HAP-1 (cell line): ENCODE data around the gene CAMK2N2.

Experiments used
- DNase-seq, 2 experiments: peaks; one replicate each; pipeline ENCODE4 v3.0.0-alpha.2; 2016 to 2020; ENCODE audit warnings: low spot score in 2 of 2
- H3K27me3 ChIP-seq: fragments of 250-450 bp; sonication (Bioruptor Pico); 2 replicates; pipeline ENCODE4 v1.5.1; 2020; ENCODE audit warnings: low read depth, mild to moderate bottlenecking, moderate library complexity
- H3K36me3 ChIP-seq: fragments of 250-450 bp; sonication (Bioruptor Pico); replicated peaks from 2 replicates; pipeline ENCODE4 v1.5.1; 2020; ENCODE audit warnings: mild to moderate bottlenecking
- H3K4me1 ChIP-seq: fragments of 250-450 bp; sonication (Bioruptor Pico); 2 replicates; pipeline ENCODE4 v1.5.1; 2020; ENCODE audit warnings: mild to moderate bottlenecking
- H3K4me3 ChIP-seq: fragments of 250-450 bp; sonication (Bioruptor Pico); 2 replicates; pipeline ENCODE4 v1.5.1; 2020; ENCODE audit warnings: mild to moderate bottlenecking, moderate library complexity
- H3K9me3 ChIP-seq: fragments of 250-450 bp; sonication (Bioruptor Pico); 2 replicates; pipeline ENCODE4 v1.5.1; 2020; ENCODE audit warnings: mild to moderate bottlenecking, moderate library complexity
- in situ Hi-C: fragments of 300-500 bp; cut with MboI; formaldehyde crosslinking; loops from 3 replicates; pipeline ENCODE4 v1.14.3; 2020; ENCODE audit warnings: low sequenced_read_pairs, inconsistent platforms, mixed read lengths

The CAMK2N2 gene

DNA sequence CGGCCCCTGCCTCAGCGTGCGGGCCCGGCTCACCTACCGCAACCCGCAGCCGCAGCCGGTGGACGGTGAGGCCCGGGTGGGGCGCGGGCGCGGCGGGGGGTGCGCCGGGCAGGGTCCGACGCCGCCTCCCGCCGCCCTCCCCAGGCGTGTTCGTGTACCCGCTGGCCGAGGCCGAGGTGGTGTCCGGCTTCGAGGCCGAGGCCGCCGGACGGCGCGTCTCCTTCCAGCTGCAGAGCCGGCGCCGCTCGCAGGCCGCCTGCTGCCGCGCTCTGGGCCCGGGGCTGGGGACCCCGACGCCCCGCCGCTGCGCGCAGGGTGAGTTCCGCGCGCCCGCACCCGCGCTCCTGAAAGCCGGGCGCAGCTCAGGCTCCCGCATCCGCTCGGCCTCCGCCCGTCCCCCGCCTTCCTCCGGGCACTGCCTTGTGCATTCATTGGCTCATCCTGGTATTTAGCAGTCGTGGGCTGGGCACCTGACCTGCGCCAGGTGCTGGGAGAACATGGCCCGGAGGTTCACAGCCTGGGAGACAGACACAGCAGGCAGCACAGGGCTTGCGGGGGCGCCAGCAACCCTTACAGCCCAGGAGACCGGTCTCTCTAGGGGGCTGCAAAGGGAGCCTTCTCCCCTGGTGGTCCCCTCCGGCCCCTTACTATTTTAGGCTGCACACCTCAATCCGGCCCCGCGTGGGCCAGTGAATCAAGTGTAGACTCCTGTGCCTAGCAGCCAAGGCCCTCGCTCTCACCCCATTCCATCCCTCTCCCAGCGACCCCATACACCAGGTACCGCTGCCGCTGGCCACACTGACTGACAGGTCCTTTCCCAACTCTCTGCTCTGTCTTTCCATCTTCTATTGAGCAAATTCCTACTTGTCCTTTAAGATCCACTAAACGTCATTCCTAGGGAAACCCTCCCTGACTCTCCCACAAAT is 30.5 kb downstream of the CAMK2N2 start:
- Histone ChIP-seq H3K4me3 (peak overlapping the region; percentile 63; the same call in 1 of the 2 replicates), H3K27me3 (peaks cover 4% of the 10 kb centered on the region)

DNA sequence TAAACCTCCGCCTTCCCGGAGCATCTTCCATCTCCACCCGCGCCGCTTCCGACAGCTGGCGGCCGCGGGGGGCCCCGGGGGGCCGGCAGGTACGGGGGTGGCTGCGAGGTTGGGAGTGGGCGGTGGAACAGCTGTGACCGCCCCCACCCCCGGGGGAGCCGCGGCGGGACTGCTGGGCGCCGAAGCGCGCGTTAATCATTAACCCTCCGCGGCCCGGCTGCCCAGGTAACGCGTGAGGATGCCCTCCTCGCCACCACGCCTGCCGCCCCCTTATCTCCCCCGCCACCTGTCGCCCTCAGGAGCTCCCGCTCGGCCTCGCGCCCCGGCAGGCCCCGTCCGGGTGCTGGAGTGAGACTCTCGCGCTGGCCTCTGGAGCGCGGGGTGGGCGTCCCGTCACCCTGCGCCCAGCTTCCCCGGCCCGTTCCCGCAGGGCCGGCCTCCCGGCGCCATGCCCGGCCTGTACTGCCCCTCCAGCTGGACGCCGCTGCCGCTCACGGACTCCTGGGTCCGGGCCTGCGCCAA is 31.2 kb downstream of the CAMK2N2 start:
- no peak for DNase-seq
- Histone ChIP-seq H3K4me3 (peak overlapping the region; percentile 63), H3K27me3 (peaks cover 6% of the 10 kb centered on the region), H3K4me1 (no peaks in the 10 kb centered on the region), H3K9me3 (no peaks in the 10 kb centered on the region), H3K36me3 (no peaks in the 10 kb centered on the region)
- in situ Hi-C loops, result no loop called here

More for the DNA sequence above, 30.5 kb downstream of the CAMK2N2 start:
- H3K4me1 ChIP-seq, result no peaks in the 10 kb centered on the region
- no peaks in the 10 kb centered on the region for H3K36me3 ChIP-seq
- DNase-seq, result no peak
- no peaks in the 10 kb centered on the region for H3K9me3 ChIP-seq
- in situ Hi-C loops, result no loop called here

DNA sequence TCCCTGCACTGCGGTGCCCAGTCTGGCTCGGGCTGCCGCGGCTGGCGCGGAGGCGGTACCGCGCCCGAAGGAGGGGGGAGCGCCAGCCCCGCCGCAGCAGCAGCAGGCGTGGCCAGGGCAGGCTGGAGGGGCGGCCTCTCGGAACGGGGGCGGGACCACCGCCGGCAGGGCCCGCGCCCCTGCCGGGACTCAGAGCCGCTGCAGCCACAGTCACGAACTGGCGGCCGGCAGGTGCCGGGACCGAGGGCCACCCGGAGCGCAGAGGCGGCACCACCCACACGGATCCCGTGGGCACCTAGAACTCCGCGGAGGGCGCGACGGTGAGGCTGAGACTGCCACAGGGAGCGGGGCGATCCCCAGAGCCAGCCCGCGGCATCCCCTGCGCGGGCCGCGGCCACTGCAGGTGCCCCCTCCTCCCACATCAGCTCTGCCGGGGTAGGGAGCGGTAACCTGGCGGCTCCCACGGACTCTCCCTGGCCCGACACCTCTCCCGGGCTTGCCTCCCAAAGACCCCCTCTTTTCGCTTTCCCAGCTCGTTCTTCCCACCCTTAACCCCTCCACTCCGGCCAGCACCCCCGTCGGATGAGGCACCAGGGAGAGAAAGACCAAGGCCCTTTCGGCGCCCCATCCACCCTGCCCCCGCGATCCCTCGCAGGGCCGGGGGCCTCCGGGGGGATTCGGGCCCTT is 31.8 kb downstream of the CAMK2N2 start, which contains the start of gene VWA5B2:
Gene VWA5B2 (plus strand): TSS at position 192 of the 687 bp plus-strand sequence. CDS start 944 bp downstream, outside the sequence.
- Histone ChIP-seq H3K9me3 (no peaks in the 10 kb centered on the region), H3K36me3 (no peaks in the 10 kb centered on the region), H3K27me3 (peaks cover 6% of the 10 kb centered on the region), H3K4me1 (no peaks in the 10 kb centered on the region), H3K4me3 (peak within 1 kb of the TSS; percentile 63)
- in situ Hi-C loops, result no loop called here
- DNase-seq, result peak; percentile 81 to 89

DNA sequence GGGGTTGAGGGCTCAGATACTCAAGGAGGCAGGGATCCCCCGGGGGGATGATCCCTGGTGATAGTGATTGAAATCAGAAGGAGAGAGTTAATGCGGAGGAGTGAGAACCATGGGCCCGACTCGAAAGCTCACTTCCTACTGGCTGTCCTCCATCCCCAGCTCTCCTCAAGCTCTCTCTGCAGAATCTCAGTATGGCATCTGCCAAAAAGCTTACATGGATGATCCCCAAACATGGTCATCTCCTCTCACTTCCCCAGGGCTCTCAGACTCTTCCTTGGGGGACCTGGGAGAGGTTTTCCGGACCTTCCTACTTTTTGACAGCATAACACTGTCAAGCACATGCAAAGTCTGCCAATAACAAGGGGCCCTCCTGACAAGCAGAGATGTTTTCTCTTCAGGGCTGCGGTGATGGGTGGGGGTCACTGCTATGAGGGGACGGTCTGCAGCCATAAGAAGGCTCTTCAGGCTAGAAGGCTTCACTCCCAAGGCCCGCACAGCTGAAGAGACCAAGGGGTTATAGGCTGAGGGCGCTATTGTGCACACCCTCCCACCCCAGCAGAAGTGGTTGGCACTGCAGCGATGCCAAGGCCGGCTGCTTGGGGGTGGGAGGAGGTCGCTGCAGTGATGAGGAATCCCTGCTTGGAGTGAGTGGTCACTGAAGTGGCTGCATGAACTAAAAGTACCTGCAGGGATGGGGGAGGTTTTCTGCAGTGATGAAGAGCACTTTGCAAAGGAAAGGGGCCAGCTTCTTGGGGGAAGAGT is 32.8 kb downstream of the CAMK2N2 start:
- in situ Hi-C loops, result no loop called here
- no peak overlapping the region for H3K4me3 ChIP-seq

DNA sequence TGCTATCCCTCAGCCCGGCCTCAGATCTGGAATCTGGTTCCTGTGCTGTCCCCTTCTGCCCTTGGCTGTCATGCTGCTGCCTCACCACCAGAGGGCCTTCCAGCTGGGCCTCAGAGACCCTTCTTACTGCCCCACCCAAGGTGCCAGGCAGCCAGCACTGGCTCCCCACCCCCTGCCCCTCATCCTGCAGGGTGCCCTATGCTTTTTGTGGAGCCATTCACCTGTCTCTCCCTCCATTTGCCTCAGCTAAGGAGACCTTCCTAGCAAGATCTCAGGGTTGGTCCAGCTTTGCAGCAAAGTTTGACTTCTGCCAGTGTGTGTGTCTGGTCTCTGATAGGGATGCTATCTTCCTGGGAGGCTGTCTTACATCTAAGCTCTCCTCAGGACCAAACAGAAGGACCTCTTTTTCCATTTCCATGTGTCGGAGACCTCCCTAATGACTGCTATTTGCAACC is 33.8 kb downstream of the CAMK2N2 start:
- in situ Hi-C loops, result no loop called here
- H3K9me3 ChIP-seq, result no peaks in the 10 kb centered on the region
- H3K4me3 ChIP-seq, result no peak overlapping the region
- H3K4me1 ChIP-seq, result no peaks in the 10 kb centered on the region
- peak; percentile 21 to 70 for DNase-seq
- H3K36me3 ChIP-seq, result no peaks in the 10 kb centered on the region
- peaks cover 6% of the 10 kb centered on the region for H3K27me3 ChIP-seq

More for the DNA sequence above, 32.8 kb downstream of the CAMK2N2 start:
- Histone ChIP-seq H3K27me3 (peaks cover 6% of the 10 kb centered on the region), H3K4me1 (no peaks in the 10 kb centered on the region), H3K9me3 (no peaks in the 10 kb centered on the region), H3K36me3 (no peaks in the 10 kb centered on the region)
- DNase-seq, result no peak

DNA sequence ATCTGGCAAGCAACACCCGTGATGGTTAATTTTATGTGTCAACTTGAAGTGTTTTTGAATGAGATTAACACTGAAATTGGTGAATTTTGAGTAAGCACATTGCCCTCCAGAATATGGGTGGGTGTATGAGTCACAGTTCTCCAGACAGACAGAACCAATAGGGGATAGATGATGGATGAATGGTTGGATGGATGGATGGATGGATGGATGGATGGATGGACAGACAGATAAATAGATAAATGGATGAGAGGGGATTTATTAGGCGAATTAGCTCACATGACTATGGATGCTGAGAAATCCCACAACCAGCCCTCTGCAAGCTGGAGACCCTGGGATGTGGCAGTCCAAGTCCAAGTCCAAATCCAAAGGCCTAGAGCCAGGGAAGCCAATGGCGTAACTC is 37.4 kb downstream of the CAMK2N2 start:
- Histone ChIP-seq H3K27me3 (peaks cover 2% of the 10 kb centered on the region; the same call in 1 of the 2 replicates), H3K4me1 (no peaks in the 10 kb centered on the region), H3K36me3 (no peaks in the 10 kb centered on the region), H3K9me3 (no peaks in the 10 kb centered on the region), H3K4me3 (no peak overlapping the region)
- no peak for DNase-seq
- in situ Hi-C loops, result no loop called here

DNA sequence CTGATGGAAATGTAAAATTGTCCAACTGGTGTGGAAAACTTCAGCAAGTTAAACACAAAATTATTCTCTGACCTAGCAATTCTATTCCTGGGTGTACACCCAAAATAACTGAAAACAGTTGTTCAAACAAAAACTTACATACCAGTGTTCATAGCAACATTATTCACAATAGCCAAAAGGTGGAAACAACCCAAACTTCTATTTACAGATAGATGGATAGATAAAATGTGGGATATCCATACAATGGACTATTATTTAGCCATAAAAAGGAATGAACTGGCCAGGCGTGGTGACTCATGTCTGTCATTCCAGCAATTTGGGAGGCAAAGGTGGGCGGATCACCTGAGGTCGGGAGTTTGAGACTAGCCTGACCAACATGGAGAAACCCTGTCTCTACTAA is 38.8 kb downstream of the CAMK2N2 start:
- Histone ChIP-seq H3K4me3 (no peak overlapping the region), H3K36me3 (no peaks in the 10 kb centered on the region), H3K4me1 (no peaks in the 10 kb centered on the region), H3K27me3 (peaks cover 2% of the 10 kb centered on the region; the same call in 1 of the 2 replicates), H3K9me3 (no peaks in the 10 kb centered on the region)
- DNase-seq, result no peak
- in situ Hi-C loops, result no loop called here

DNA sequence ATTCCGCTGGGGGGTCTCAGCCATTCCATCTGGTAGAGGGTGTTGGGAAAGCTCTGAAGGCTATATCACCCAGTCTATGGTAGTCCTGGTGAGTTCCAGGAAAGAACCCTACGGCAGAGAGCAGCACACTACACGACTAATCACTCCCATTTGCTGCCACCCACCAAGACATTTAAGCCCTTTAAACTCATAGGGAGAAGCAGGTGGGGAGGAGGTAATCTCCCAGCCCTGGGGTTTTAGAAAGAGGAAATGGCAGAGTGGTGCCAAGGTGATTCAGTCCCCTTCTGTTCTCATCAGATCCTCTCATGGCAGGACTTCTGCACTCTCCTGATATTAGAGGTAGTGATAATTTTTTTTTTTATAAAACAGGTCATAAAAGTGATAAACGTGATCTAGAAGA is 42.5 kb downstream of the CAMK2N2 start:
- no peaks in the 10 kb centered on the region for H3K9me3 ChIP-seq
- no peak for DNase-seq
- H3K4me3 ChIP-seq, result no peak overlapping the region
- H3K27me3 ChIP-seq, result no peaks in the 10 kb centered on the region; the same call in 1 of the 2 replicates
- in situ Hi-C loops, result no loop called here
- H3K36me3 ChIP-seq, result no peaks in the 10 kb centered on the region
- no peaks in the 10 kb centered on the region for H3K4me1 ChIP-seq

DNA sequence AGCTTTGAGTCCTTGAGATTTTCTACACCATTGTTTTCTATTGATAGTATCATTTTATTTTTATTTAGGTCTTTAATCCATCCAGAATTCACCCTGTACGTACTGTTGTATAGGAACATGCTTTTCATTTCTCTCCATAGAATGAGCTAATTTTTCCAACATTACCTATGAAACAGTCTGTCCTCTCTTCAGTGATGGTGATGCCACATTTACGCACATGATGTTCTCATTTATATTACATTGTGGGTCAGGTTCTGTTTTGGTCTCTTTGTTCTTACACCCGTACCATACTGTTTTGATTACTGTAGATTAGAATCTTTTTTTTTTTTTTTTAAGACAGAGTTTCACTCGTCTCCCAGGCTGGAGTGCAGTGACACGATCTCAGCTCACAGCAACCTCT is 49.6 kb downstream of the CAMK2N2 start:
- in situ Hi-C loops, result no loop called here
- no peaks in the 10 kb centered on the region for H3K9me3 ChIP-seq

DNA sequence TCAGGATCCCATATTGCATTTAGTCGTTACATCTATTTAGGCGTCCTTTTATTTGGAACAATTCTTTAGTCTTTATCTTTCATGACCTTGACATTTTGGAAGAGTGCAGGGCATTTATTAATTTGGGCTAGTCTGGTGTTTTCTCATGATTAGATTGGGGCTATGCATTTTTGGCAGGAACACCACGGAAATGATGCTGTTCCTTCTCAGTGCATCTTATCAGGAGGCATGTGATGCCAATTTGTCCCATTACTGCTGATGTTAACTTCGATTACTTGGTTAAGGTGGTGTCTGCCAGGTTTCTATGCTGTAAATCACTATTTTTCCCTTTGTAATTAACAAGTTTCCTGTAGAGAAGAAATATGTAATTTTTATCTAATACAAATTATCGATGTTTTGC is 50.1 kb downstream of the CAMK2N2 start:
- Histone ChIP-seq H3K9me3 (no peaks in the 10 kb centered on the region), H3K27me3 (peaks cover 11% of the 10 kb centered on the region; the same call in 1 of the 2 replicates), H3K4me3 (no peak overlapping the region), H3K4me1 (no peaks in the 10 kb centered on the region), H3K36me3 (no peaks in the 10 kb centered on the region)
- in situ Hi-C loops, result no loop called here
- DNase-seq, result no peak

More for the DNA sequence above, 49.6 kb downstream of the CAMK2N2 start:
- Histone ChIP-seq H3K36me3 (no peaks in the 10 kb centered on the region), H3K27me3 (peaks cover 9% of the 10 kb centered on the region; the same call in 1 of the 2 replicates), H3K4me3 (no peak overlapping the region), H3K4me1 (no peaks in the 10 kb centered on the region)
- DNase-seq, result no peak
